GM12801 (cell line): Measurements from ENCODE around the gene WNT7B.

Experiments used
- CTCF ChIP-seq: IDR thresholded peaks from one replicate; pipeline ENCODE4 v1.5.1; 2011; ENCODE audit warnings: control low read depth; ENCODE audit not compliant: insufficient read length; ENCODE audit errors: extremely low read depth

WNT7B gene

GRCh38 chr22:45932071-45932470 is 44.9 kb downstream of the WNT7B start:
- TF ChIP-seq CTCF: no peak

- TF ChIP-seq CTCF: no peak
Observed at GRCh38 chr22:45931042-45931441, 45.9 kb downstream of the WNT7B start.

- no peak for TF ChIP-seq CTCF
Observed at GRCh38 chr22:45930324-45930723, 46.6 kb downstream of the WNT7B start.

- TF ChIP-seq CTCF: no peak
Observed at GRCh38 chr22:45929649-45930048, 47.3 kb downstream of the WNT7B start.

GRCh38 chr22:45928726-45929368 is 48.1 kb downstream of the WNT7B start:
- TF ChIP-seq CTCF: no peak

- TF ChIP-seq CTCF: no peak
Observed at GRCh38 chr22:45927059-45927458, 49.9 kb downstream of the WNT7B start.

GRCh38 chr22:45926433-45926832 is 50.5 kb downstream of the WNT7B start:
- TF ChIP-seq CTCF: no peak
